GM21390 (cell line): Measurements from ENCODE around the gene GRM7.

ENCODE experiments used
- ATAC-seq: cut with Tn5 transposase; IDR thresholded peaks from one replicate; pipeline ENCODE4 v1.9.1; 2021; ENCODE audit not compliant: unreplicated experiment

Gene GRM7

DNA sequence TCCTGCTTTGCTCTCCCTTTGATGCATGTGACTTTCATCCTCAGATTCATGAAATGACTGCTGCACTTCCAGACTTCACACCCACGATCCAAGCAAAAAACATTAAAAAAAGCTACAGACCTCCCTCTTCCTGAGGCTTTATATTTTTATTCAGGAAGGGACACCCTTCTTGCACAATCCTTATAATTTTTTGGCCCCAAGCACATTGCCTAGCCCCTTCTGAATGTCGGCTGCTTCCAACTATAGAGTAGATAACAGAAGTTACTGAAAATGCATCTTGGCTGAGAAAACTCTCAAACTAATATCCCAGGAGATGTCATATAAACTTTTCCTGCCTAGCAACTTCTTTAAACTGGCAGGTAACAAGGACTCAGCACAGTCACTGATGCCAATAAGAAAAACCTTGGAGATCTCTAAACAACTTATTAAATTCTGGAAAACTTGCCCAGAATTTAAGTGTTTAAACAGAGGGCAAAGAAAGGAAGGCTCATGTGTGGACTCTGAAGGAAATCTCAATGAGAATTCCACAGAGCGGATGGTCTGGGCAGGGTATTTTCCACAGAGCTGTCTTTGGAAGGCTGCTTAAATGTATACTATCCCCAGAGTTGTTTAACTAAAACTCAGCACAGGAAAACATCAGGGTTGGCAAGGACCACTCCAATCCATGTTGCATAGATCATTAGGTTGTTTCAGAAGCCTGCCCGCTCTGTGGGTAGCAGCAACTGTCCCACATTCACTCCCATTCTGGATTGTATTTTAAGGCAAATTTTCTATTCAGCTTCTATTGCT lies 893.9 kb downstream of the GRM7 start:
- ATAC-seq: no peak

DNA sequence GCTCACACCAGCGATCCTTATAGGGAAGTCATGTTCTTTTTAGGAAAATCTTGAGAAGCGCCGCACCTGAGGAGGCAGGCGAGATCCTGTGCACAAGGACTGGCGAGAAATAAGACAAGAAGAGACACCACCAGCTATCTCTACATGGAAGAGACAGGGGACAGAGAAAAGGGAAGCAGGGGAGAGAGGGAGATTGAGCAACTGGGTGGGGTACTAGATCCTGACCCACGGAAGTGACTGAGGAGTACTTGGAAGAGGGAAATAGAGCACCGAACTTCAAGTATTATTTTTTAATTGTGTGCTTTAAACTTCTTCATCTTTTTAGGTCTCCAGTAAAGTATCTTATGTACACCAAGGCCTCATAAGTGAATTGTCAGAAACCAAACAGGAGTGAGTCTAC lies 898.7 kb downstream of the GRM7 start:
- no peak for ATAC-seq

DNA sequence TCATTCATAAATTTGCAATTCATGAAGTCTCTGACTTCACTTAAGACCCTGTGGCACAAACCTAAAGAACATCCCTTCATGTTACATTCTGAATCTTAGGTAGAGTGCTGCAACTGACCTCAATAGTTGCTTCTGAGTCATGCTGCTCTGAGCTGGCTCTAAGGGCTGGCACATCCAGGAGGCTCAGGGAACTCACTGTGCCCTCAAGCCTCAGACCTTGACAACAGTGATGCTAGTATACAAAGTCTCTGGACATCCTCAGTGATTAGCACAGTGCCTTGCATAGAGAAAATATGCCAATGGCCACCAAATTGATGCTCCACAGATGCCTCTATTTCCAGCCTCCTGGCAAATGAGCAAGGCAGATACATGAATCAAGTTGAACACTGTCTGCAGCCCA lies 899.8 kb downstream of the GRM7 start:
- no peak for ATAC-seq

DNA sequence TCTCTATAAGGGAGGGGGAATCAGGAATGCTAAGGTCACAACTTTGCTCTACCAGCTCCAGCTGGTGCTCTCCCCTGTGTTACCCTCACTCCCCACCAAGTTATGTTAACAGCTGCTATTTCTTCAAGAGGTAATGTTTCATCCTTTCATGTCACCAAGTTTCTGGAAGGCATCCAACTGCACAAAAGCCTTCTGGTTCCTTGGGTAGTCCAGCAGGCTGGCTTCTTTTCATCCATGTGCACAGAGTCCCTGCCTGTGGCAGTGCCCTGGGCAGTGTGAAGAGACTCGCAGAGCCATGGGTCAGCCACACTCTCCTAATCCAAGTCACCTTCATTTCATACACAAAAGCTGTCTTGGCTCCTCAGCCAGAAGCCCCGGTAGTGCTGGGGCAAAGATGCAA lies 903.2 kb downstream of the GRM7 start:
- ATAC-seq: no peak

DNA sequence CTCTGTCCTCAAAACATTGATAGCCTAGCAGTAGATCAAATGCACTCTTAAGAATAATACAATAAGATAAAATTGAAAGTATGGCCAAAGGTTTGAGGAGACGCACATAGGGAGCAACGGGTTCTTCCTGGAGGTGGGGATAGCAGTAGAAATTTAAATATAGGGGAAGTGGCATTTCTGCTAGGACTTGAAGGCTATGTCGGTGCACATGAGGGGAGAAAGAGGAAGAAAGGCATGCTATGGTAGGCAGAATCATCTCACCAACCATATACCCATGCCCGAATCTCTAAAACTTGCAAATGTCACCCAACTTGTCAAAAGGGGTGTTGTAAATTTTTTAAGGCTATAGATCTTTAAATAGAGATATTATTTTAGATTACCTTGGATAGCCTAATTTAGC lies 905.6 kb downstream of the GRM7 start:
- ATAC-seq: no peak

DNA sequence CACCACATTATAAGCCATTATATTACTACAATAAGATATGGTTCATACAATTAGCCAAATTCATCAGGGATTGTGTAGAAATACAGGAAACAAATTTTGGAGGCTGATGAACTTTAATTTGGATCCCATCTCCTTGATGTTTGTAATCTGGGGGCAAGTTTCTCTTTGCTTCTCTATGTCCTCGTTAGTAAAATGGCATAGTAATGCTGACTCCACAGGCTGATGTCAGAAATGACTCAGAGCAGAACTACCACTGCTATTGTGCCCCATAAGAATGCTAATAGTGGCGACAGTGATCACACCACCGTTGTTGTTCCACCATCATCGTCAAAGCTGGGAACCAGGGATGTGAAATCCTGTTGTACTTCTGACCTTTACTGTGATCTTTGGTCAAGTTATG lies 918.4 kb downstream of the GRM7 start:
- no peak for ATAC-seq

DNA sequence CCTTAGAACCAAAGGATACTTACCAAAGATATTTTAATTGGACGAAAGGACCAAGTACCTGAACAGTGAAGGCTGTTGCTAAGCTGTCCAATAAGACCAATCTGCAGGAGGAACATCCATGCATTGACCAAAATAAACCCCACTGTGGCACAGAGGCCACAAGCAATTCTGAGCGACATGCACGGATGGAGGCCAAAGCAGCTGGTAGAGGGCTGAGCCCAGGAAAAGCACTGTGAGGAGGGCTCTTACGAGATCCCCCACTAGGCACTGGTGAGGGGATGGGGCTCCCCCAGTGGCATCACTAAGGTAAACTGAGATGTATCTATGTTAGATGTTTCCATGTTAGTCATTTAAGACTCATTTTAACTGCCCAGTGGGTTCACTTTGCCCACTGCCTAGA lies 920.5 kb downstream of the GRM7 start:
- no peak for ATAC-seq

DNA sequence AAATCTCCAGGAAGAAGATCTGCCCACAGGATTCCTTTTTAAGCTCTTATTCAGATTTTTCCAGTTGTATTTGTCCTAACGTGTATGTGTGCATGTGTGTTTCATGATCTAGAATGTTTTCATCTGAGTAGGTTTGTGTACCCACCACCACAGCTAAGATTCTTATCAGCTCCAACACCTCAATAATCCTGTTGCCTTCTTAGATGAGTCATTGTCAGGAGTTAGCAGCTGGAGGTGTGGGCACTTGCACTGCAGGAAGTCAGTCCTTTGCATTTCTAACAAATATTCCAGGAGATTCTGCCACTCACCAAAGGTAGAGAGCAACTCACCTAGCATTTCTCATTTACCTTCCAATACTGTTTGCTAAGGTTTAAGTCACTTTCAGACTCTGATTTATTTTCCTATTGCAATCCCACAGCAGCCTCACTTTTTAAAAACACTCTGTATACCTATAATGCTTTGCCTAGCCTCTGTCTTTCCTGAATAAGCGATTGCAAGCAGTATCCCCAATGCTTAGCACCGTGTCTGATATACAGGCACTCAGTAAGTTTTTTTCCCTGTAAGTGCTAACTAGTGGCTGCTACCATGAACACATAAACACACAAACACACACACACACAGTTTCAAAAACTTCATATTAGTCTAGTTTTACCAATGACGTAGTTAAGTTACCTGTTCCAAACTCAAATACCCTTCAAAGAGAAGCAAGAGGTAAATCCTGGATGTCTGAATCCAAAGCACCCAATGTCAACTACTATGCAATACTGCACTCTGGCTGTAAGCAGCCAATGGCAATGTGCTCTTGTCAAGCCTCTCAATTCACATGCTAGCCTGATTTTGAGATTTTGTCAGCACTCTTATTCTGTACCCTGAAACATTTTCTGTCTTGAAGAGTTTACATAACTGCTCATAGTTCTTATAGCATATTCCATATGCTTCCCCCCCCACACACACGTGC lies 927.2 kb downstream of the GRM7 start:
- ATAC-seq: no peak

DNA sequence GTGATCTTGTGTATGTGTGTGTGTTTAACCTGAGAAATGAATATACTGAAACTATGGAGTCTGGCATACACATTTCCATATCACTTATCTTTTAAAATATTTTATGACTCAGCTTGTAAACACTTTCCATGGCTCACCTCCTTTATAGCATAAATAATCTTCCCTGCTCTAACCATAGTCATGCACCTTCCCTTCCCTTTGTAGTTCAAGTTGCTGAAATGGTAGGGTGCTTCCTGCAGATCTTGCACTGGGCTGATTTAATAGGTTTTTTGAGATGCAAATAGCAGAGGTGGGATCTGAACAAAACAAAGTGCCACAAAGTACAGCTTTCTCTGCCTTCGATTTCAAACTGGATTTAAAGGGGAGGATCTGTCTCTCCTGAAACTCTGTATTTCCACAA lies 928.0 kb downstream of the GRM7 start:
- ATAC-seq: no peak

DNA sequence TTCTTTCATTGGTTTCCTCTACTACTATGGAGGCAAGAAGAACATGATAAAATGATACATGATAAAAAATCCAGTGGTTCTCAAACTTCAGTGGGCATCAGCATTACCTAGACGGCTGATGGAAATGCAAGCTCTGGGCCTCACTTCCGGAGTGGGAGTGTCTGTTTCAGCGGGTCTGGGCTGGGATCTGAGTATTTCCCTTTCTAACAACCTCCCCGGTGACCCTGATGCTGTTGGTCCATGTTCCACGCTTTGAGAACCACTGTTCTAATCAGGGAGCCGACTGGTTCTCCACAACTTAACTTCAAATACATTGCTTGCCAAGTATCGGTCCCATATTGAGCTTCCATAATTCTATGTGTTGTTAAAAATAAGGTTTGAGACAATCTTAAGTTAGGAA lies 928.4 kb downstream of the GRM7 start:
- ATAC-seq: no peak

DNA sequence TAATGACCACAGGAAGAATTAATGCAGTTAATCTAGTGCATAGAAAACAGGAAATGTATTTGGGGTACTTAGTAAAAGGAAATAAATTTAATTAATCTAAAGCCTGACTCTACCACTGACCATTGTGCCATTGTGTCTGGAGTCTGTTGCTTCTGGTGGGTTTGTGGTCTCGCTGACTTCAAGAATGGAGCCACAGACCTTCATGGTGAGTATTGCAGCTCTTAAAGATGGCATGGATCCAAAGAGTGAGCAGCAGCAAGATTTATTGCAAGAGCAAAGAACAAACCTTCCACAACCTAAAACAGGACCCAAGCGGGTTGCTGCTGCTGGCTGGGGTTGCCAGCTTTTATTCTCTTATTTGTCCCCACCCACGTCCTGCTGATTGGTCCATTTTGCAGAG lies 929.2 kb downstream of the GRM7 start:
- no peak for ATAC-seq
